ENCODE data around the gene HBP1. TPM values are rescaled to one million over a fixed set of nuclear protein-coding genes. Genes with fewer than 3 reads are reported as not detected.
"Not testable (repeated sequence)": the region's sequence is repeated elsewhere in the genome, so short reads cannot be mapped to it uniquely, and the experiment has no call there.

HBP1 gene
- total RNA-seq, 4 donors from 2014 or later: 70.6 to 172 (median 143) TPM

GRCh38 chr7:107130487-107131220 lies 38.1 kb upstream of the HBP1 start:
- Histone ChIP-seq H3K4me3 (no peak overlapping the region), H3K4me1 (no peaks in the 10 kb centered on the region), H3K36me3 (no peaks in the 10 kb centered on the region), H3K27ac (no peak overlapping the region), H3K9me3 (no peaks in the 10 kb centered on the region), H3K27me3 (no peaks in the 10 kb centered on the region)
- in situ Hi-C loops (cut with MboI; ENCODE audit: low sequenced_read_pairs in 4 of 4): loop anchor here in 2 of 4 donors (25.0 kb wide), 2 partner anchors 193 to 468 kb away; partner anchors contain the start of gene CCDC71L (in 1 of the 2)
- intact Hi-C loops (cut with DNase I; ENCODE audit: low total_unique reads): no loop called here
- TF ChIP-seq CTCF (IDR thresholded peaks at IDR 0.05 in 4 of 5, conservative IDR thresholded peaks at IDR 0.05 in 1 of 5): no peak
- TF ChIP-seq POLR2A (IDR thresholded peaks at IDR 0.05): no peak
- ATAC-seq: no peak
- DNase-seq: no peak

- Histone ChIP-seq H3K27me3 (no peaks in the 10 kb centered on the region), H3K9me3 (no peaks in the 10 kb centered on the region), H3K27ac (no peak overlapping the region), H3K36me3 (no peaks in the 10 kb centered on the region), H3K4me1 (no peaks in the 10 kb centered on the region), H3K4me3 (no peak overlapping the region)
- DNase-seq (no peak), ATAC-seq (no peak)
- TF ChIP-seq POLR2A (IDR thresholded peaks at IDR 0.05) (no peak), CTCF (IDR thresholded peaks at IDR 0.05 in 4 of 5, conservative IDR thresholded peaks at IDR 0.05 in 1 of 5) (no peak)
- intact Hi-C loops (cut with DNase I; ENCODE audit: low total_unique reads): no loop called here
- in situ Hi-C loops (cut with MboI; ENCODE audit: low sequenced_read_pairs in 4 of 4): loop anchor here in 2 of 4 donors (25.0 kb wide), 2 partner anchors 196 to 471 kb away; partner anchors contain the start of gene CCDC71L (in 1 of the 2)
These were observed 35.4 kb upstream of the HBP1 start for GRCh38 chr7:107133396-107133795.

- Histone ChIP-seq H3K9me3 (no peaks in the 10 kb centered on the region), H3K4me3 (no peak overlapping the region), H3K27ac (no peak overlapping the region), H3K4me1 (no peaks in the 10 kb centered on the region), H3K36me3 (no peaks in the 10 kb centered on the region), H3K27me3 (no peaks in the 10 kb centered on the region)
- in situ Hi-C loops (cut with MboI; ENCODE audit: low sequenced_read_pairs in 4 of 4) (loop anchor here in 2 of 4 donors (25.0 kb wide), 2 partner anchors 202 to 477 kb away; partner anchors contain the start of gene CCDC71L (in 1 of the 2)), intact Hi-C loops (cut with DNase I; ENCODE audit: low total_unique reads) (no loop called here)
- TF ChIP-seq CTCF (IDR thresholded peaks at IDR 0.05 in 4 of 5, conservative IDR thresholded peaks at IDR 0.05 in 1 of 5) (no peak), POLR2A (IDR thresholded peaks at IDR 0.05) (no peak)
- no peak for DNase-seq
- ATAC-seq: no peak
These were observed 29.9 kb upstream of the HBP1 start for GRCh38 chr7:107138696-107139420.

- H3K9me3 ChIP-seq; DNase-seq; H3K36me3 ChIP-seq; intact Hi-C loops (cut with DNase I; ENCODE audit: low total_unique reads); H3K4me1 ChIP-seq; H3K27me3 ChIP-seq; H3K27ac ChIP-seq; H3K4me3 ChIP-seq; ATAC-seq: not testable (repeated sequence)
- in situ Hi-C loops (cut with MboI; ENCODE audit: low sequenced_read_pairs in 4 of 4): loop anchor here in 3 of 4 donors (10.0 to 25.0 kb wide), 3 partner anchors 207 to 482 kb away; partner anchors contain the start of gene CCDC71L (in 1 of the 3)
These were observed 24.9 kb upstream of the HBP1 start for GRCh38 chr7:107143875-107144274.
